GM19193 (cell line): ENCODE data around the gene OTOG.

ENCODE experiments used
- POLR2A ChIP-seq: IDR thresholded peaks from 4 replicates; pipeline ENCODE4 v1.6.1; 2011; ENCODE audit not compliant: insufficient read depth, insufficient read length; ENCODE audit errors: extremely low read depth

Gene OTOG

DNA sequence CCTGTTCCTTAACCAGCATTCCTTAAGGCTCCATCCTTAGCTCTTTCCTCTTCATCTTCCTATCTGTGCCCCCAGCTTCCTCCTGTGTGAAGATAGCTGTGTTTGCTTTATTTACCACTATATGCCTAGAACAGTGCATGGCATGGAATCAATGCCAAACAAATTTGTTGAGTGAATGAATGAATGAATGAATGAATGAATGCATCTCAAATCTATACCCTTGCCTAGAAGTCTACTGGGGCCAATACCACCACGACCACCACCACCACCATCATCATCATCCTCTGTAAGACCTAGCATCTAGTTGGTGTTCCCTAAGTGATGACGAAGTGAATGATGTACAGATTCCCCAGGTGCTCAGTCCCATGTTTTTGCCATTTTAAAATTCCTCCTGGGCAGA lies 819 bp upstream of the OTOG start:
- TF ChIP-seq POLR2A, result no peak

DNA sequence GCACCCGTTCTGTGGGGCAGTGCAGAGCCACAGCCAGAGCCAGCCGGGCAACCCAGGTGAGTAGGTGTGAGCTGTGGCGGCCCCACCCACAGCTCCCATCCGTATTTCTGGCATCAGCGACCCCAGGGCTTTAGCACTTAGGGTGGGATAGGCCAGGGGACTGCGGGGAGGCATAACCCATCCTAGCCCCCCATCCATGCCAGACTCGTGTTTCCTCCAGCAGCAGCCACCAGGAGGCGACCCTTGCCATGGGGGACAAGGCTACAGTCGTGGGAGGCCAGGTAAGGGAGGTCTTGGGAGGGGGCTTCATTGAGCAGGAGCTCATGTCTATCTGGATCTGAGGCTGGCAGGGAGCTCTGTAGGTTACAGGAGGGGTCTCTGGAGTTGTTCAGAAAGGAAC lies 873 bp downstream of the OTOG start:
- no peak for TF ChIP-seq POLR2A

DNA sequence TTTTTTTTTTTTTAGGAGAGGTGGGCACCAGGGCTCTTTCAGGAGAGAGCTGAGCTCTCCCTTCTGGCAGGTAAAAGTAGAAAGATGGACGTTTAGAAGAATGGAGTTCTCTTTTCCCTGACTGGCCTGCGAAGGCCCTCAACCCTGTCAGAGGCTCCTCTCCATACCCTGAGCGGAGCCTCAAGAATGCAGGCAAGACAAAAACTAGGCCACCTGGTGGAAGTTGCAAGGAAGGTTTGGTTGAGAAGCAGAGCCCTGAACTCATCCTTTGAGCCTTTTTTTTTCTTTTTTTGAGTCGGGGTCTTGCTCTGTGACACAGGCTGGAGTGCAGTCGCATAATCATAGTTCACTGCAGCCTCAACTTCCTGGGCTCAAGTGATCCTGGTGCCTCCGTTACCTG lies 1.4 kb downstream of the OTOG start:
- no peak for TF ChIP-seq POLR2A

DNA sequence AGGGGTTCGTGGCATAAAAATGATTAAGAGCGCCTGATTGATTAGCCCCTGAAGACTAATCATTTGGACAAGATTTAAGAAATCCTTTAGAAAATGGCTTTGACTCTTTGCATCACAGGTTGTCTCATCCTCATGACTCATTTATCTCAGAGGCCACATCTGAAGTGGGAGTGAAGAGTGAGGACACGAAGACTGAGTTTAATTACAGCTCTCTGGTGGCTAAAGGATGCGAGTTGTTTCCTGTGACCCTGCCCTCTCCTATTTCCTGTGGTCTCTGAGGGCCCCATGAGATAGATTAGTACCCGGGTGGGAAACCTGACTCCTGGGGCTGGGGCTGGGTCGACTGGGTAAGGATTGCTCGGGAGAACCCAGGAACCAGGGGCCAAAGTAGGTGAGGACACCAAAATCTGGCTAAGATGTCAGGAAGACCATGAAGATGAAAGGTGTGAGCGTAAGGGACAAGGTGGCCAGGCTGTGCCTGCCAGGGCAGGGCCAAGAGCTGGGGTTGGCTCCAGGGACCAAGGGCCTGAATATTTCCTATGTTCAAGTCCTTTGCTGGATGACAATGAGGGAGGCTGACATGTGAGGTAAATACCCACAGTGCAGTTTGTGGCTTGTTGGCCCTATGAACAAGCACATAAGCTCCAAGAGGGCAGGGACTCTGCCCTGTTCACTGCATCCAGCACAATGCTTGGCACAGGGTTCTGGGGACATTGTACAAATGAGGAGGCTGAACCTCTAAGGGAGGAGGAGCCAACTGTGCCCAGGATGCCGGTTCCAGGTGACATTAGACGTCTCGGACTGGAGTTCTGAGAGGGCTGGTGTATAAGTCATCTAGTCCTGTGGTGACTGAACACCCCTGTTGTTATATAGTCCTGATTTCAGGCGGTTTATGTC lies 3.6 kb downstream of the OTOG start:
- TF ChIP-seq POLR2A, result no peak

DNA sequence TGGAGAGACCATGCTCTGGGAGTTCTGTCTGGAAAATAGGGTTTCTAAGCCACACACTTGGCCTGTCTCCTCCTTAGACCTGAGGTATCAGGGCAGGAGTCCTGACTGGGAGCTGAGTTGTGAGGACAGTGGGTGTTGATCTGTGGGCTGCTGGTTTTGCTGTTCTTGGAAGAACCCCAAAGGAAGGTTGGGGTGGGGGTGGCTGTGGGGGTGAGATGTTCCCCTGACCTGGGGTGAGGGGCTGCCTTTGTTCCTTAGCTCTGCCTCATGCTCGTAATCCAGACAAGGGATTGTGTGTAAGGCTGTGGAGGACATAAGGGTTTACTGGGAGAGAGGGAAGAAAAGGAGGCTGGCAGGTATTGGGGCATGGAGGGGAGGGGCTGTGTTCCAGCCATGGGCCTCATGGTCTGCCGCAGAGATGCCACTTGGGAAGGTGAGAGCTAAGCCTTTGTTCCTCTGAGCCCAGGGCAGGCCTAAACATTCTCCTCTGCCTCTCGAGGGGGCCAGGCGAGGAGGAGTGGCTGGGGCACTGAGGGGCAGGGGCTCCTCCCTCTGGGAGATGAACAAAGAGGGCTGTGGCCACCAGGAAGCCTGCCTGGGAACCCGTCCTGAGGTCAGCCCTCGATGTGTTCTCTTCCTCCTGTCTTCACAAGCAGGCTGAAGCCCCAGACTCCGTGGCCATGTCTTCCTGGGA lies 4.4 kb downstream of the OTOG start:
- TF ChIP-seq POLR2A, result no peak

DNA sequence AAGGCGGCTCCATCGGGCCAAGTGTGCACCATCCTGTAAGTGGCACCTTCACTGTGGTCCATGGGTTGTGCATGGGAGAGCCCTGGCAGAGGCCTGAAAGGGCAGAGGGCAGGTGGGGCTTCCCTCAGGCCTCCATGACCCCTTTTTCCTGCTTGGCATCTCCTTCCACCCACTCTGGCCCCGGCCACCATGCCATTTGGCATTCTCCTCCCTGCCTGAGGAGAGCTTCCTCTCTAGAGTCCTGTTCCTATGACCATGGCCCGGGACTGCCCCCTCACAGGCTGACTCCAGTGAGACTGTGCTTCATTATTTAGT lies 4.9 kb downstream of the OTOG start:
- no peak for TF ChIP-seq POLR2A

DNA sequence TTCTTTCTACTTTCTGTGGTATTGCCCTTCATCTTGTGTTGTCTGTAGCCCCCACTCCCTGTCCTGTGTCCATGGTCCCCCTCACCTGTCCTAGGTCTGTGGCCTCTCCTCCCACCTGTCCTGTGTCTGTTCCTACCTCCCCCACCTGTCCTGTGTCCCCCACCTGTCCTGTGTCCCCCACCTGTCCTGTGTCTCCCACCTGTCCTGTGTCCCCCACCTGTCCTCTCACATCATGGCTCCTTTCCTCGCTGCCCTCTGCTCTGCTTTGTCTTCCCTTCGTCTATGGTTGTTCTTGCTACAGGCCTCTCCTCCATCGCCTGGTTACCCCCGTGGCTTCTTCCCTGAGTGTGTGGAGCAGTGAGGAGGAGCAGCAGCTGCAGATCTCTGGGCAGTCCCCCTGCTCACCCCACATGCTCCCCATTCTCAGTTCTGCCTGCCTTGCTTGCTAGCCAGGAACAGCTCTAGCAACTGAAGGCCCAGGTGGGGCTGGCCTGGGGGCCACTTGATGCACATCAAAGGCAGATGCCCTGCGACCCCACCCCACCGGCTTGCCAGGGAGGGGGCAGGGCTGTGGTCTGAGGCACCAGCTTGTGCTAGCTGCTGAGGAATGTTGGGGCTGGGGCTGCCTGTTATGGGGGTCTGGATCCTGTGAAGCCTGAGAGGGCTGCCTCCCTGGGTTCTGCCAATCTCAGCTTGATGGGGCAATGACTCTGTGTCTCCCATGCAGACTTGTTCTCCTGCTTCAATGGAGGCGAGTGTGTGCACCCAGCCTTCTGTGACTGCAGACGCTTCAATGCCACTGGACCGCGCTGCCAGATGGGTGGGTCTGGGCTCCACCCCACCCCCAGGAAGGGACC lies 5.6 kb downstream of the OTOG start:
- no peak for TF ChIP-seq POLR2A

DNA sequence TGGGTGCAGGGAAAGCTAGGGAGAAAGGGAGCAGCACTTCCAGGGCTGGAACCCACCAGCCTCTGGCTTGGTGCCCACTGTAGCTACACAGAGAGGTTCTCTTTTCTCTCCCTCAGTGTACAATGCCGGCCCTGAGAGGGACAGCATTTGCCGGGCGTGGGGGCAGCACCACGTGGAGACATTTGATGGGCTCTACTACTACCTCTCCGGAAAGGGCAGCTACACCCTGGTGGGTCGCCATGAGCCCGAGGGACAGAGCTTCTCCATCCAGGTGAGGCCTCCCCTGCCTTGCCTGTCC lies 6.1 kb downstream of the OTOG start:
- no peak for TF ChIP-seq POLR2A

DNA sequence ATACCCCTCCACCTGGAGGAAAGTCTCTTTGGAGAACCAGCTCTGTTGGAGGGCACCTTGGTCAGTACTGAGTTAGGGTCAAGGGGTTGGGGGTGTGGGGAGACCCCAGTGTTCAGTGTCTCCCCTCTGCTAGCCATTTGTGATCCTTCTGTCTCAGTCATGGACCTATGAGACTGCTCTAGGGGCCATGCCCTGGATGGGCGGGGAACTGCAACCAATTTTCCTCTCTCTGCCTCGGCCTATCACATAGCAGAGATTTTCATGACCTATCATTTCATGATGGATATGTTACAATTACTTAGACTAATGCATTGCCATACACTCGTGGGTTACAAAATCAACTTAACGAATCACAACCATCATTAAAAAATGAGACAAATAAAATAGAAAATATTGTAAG lies 7.4 kb downstream of the OTOG start:
- TF ChIP-seq POLR2A, result no peak

DNA sequence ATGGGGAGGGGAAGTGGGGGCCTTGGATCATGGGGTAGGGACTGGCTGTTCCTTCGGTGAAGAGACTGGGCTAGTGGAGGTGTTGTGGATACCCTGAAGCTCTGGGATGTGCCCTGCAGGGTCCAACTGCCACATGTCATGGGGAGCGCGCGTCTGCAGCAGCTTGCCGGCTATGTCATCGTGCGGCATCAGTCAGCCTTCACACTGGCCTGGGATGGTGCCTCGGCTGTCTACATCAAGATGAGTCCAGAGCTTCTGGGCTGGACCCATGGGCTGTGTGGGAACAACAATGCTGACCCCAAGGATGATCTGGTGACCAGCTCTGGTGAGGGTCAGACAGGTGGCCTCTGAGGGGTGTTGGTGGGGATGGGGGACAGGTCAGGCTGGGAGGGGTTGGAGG lies 9.9 kb downstream of the OTOG start:
- no peak for TF ChIP-seq POLR2A

DNA sequence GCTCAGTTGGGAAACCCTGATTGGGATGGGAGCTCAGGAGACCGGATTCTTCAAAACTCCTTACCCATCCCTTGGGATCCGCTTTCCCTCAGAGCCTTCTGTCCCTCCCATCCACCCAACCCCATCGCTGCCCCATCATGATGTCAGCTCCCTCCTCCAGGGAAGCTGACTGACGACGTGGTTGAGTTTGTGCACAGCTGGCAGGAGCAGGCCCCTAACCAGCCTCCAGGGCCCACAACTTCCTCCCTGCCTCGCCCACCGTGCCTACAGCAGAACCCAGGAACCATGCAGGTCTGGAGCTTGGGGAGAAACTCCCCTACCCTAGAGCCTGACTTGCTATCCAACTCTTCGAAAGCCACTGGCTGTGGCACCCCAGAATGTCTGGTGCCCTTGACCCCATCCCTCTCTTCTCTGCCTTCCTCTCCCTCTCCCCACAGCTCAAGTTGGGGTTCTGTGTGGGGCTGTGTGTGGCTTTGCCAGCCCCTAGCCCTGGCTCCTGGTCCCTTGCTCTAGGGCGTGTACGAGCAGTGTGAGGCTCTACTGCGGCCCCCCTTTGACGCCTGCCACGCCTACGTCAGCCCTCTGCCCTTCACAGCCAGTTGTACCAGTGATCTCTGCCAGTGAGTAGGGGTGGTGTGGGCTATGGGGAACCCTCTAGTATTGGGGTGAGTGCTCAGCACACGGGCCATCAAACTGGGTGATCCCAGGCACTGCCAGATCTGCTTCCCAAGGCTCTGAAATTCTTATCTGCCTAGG lies 11.1 kb downstream of the OTOG start:
- TF ChIP-seq POLR2A, result no peak

DNA sequence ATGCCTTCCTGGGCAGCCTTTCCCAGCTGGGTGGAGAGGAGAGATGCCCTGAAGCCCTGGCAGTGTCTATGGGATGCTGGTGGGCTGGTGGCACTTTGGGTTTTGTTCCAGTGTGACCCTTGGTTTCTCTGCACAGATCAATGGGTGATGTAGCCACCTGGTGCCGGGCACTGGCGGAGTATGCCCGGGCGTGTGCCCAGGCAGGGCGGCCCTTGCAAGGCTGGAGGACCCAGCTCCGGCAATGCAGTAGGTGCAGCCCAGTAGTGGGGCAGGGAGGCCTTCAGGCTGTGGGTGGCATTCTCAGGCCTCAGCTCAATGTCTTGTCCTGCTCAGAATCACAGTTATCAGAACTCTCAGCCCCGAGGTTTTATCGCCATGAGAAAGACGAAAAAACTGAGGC lies 11.9 kb downstream of the OTOG start:
- no peak for TF ChIP-seq POLR2A

DNA sequence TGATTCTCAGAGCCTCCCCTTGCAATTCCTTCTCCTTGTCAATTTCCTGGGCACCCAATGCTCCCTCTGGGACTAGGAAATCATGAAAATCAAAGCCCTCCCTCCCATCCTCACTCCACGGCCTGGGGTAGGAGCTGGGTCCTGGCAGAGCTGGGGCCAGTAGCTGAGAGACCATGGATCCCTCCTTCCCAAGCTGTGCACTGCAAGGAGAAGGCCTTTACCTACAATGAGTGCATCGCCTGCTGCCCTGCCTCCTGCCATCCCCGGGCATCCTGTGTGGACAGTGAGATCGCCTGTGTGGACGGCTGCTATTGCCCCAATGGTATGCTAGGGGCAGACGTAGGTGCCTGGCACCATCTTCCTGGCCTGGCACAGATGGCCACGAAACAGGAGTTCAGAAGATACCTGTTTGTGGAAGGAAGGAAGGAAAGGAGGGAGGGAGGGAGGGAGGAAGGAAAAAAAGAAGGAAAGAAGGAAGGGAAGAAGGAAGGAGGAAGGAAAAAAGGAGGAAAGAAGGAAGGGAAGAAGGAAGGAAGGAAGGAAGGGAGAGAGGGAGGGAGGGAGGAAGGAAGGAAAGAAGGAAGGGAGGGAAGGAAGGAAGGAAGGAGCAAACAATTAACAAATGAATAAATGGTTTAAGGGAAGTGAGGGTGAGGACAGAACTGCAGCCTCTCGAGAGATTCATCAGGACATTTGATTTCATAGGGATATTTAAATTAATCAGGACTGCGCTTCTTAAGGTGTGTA lies 12.5 kb downstream of the OTOG start:
- TF ChIP-seq POLR2A, result no peak

DNA sequence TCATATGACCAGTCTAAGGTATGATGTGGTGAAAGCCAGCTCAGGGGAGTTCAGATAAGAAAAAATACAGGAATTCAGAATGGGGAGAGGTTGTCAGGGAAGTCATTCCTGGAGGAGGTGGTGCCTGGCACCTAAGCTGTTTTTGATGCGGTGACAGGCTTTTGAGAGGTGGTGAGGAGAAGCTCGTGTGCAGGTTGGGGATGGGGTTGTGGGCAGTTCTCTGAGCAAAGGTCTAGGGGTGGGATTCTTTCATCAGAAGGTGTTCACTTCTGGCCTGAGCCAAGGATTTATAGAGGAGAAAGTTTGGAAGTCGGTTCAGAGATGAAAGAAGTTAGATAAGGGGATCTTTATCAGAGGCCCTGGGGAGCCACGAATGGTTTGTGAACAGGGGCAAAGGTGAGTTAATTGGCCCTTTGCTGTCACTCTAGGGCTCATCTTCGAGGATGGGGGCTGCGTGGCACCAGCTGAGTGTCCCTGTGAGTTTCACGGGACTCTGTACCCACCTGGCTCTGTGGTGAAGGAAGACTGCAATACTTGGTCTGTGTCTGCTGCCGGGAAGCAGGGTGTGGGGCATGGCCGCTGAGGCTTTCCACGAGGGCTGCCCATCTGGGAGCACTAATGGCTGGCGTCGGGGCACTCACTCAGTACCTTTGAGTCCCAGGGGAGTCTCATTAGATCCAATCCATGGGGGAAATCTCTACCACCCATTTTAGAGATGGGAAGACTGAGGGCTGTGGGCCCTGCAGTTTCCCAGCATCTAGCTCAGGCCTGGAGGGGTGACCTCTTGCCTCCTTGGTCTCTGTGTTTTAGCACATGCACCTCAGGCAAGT lies 13.4 kb downstream of the OTOG start:
- no peak for TF ChIP-seq POLR2A

DNA sequence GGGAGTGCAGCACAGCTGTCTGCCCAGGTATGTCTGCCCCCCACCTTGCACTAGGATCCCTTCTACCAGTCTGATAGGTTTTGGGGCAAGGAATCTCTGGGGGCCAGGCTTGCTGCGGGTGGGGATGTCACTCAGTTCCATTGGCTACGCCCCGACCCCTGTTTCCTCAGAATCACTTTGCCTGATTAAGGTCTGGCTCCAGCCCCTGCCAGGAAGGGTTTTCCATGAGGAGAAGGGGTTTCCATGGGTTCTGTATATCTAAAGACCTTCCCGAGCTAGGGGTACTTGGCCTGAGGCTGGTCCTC lies 14.0 kb downstream of the OTOG start:
- no peak for TF ChIP-seq POLR2A

DNA sequence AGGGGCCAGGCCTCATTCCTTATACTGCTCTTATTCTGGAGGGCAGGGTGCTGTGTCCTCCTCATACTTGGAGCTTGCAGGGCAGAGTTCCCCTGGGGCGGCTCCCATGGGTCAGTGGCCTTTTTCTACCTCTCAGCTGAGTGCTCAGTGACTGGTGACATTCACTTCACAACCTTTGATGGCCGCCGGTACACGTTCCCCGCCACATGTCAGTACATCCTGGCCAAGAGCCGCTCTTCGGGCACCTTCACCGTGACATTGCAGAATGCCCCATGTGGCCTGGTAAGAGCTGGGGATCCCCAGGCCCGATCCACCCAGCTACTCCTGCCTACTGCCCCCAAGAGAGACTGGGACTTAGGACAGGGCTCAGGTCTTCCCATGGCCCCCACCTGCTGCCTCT lies 14.5 kb downstream of the OTOG start:
- no peak for TF ChIP-seq POLR2A
